Esophagus squamous epithelium (tissue), 4 donors: Measurements from ENCODE around the gene ATP2C1.

Experiments
- CTCF ChIP-seq, 6 experiments: fragments of 450-650 bp in 4 of 6; fragments of 200-600 bp in 2 of 6; sonication (generic) in 2 of 6; IDR thresholded peaks; one replicate each; pipeline ENCODE4 v1.5.1; 2016 to 2019; ENCODE audit warnings: antibody characterized with exemption in 6 of 6, mild to moderate bottlenecking in 4 of 6, moderate library complexity in 4 of 6
- POLR2A ChIP-seq, 4 donors: fragments of 450-650 bp; IDR thresholded peaks; one replicate each; pipeline ENCODE4 v1.6.1; 2017; ENCODE audit warnings: antibody characterized with exemption in 4 of 4, mild to moderate bottlenecking in 4 of 4, moderate library complexity in 3 of 4

GRCh38 chr3:131018970-131019369, 125.1 kb downstream of the ATP2C1 start:
- no peak for TF ChIP-seq CTCF (IDR thresholded peaks at IDR 0.05)
- TF ChIP-seq POLR2A (IDR thresholded peaks at IDR 0.05), result no peak
